IMR-90 (cell line): ENCODE measurements around the gene SLC2A13. TPM values are rescaled to one million over a fixed set of nuclear protein-coding genes. Genes with fewer than 3 reads are reported as not detected.

Experiments
- ATAC-seq: fragments of 200-7000 bp; cut with Tn5 transposase; 2 replicates; pipeline ENCODE4 v1.9.1; 2020; ENCODE audit warnings: low read depth, mild to moderate bottlenecking, moderate library complexity
- BruUV-seq: library from RNA; stranded (reverse); fragments of 400-500 nt; replicated peaks from 2 replicates; lab custom pipeline; 2021; lab: Mats Ljungman, UMichigan
- CTCF ChIA-PET: fragments of 300-600 bp; formaldehyde crosslinking; extraction: SDS; loops from one replicate; lab custom pipeline; 2021; ENCODE audit warnings: antibody characterized with exemption; lab: Yijun Ruan, JAX
- POLR2A ChIA-PET: fragments of 300-600 bp; sonication (Branson Sonifier 250); formaldehyde crosslinking; loops from one replicate; lab custom pipeline; 2022; ENCODE audit warnings: antibody characterized with exemption; ENCODE audit not compliant: unreplicated experiment; lab: Charles Lee
- DNase-seq: peaks from one replicate; pipeline ENCODE4 v3.0.0; 2013
- H2AFZ ChIP-seq: replicated peaks from 2 replicates; pipeline ENCODE3; 2013; ENCODE audit warnings: low read length, mild to moderate bottlenecking; ENCODE audit not compliant: poor library complexity
- H2AK5ac ChIP-seq: 2 replicates; pipeline ENCODE4 v1.6.1; 2013; ENCODE audit warnings: low read depth, low read length, inconsistent platforms
- H2AK9ac ChIP-seq: replicated peaks from 2 replicates; pipeline ENCODE3; 2013; ENCODE audit warnings: mild to moderate bottlenecking, low read depth, low read length, moderate library complexity; ENCODE audit not compliant: poor library complexity
- H2BK120ac ChIP-seq: 2 replicates; pipeline ENCODE4 v1.6.1; 2013; ENCODE audit warnings: low read depth, low read length, inconsistent platforms
- H2BK15ac ChIP-seq: 3 replicates; pipeline ENCODE4 v1.6.1; 2013; ENCODE audit warnings: low read depth, low read length, inconsistent platforms
- H2BK20ac ChIP-seq: 2 replicates; pipeline ENCODE4 v1.6.1; 2013; ENCODE audit warnings: low read depth, mild to moderate bottlenecking, inconsistent platforms, low read length, moderate library complexity
- H2BK5ac ChIP-seq: 2 replicates; pipeline ENCODE4 v1.6.1; 2013; ENCODE audit warnings: mild to moderate bottlenecking, low read depth, low read length, inconsistent platforms; ENCODE audit not compliant: poor library complexity, severe bottlenecking
- H3K14ac ChIP-seq: replicated peaks from 2 replicates; pipeline ENCODE4 v1.6.1; 2013; ENCODE audit warnings: low read depth, low read length, inconsistent platforms
- H3K18ac ChIP-seq: 2 replicates; pipeline ENCODE4 v1.6.1; 2013; ENCODE audit warnings: low read depth, low read length, control low read depth
- H3K23ac ChIP-seq: 2 replicates; pipeline ENCODE4 v1.6.1; 2013; ENCODE audit warnings: low read depth, low read length, inconsistent platforms
- H3K27ac ChIP-seq: 2 replicates; pipeline ENCODE4 v1.5.1; 2013; ENCODE audit warnings: mild to moderate bottlenecking, control low read depth, low read length; ENCODE audit not compliant: insufficient read depth
- H3K27me3 ChIP-seq: 2 replicates; pipeline ENCODE4 v1.6.1; 2013; ENCODE audit warnings: low read length; ENCODE audit not compliant: control insufficient read depth, insufficient read depth
- H3K36me3 ChIP-seq: 2 replicates; pipeline ENCODE4 v1.6.1; 2013; ENCODE audit warnings: low read length, mixed read lengths; ENCODE audit not compliant: control insufficient read depth, insufficient read depth
- H3K4ac ChIP-seq: 2 replicates; pipeline ENCODE4 v1.6.1; 2013; ENCODE audit warnings: low read depth, low read length, inconsistent platforms
- H3K4me1 ChIP-seq: 2 replicates; pipeline ENCODE4 v1.6.1; 2013; ENCODE audit warnings: low read length, mixed read lengths; ENCODE audit not compliant: control insufficient read depth, insufficient read depth
- H3K4me2 ChIP-seq: 2 replicates; pipeline ENCODE4 v1.6.1; 2013; ENCODE audit warnings: low read depth, mild to moderate bottlenecking, control low read depth, low read length, moderate library complexity
- H3K4me3 ChIP-seq: 2 replicates; pipeline ENCODE4 v1.5.1; 2013; ENCODE audit warnings: low read depth, mild to moderate bottlenecking, control low read depth, low read length, moderate library complexity; ENCODE audit not compliant: insufficient read depth
- H3K56ac ChIP-seq: 2 replicates; pipeline ENCODE4 v1.6.1; 2013; ENCODE audit warnings: low read length, inconsistent platforms; ENCODE audit not compliant: insufficient read depth; ENCODE audit errors: extremely low read depth
- H3K79me1 ChIP-seq, 2 experiments: 2 replicates each; pipeline ENCODE4 v1.6.1; 2013; ENCODE audit warnings: low read length in 2 of 2, inconsistent platforms in 1 of 2, low read depth in 1 of 2
- H3K9ac ChIP-seq: 2 replicates; pipeline ENCODE4 v1.6.1; 2013; ENCODE audit warnings: low read depth, low read length, control low read depth
- H3K9me1 ChIP-seq: 2 replicates; pipeline ENCODE4 v1.6.1; 2013; ENCODE audit warnings: low read length, inconsistent platforms; ENCODE audit not compliant: insufficient read depth
- H3K9me3 ChIP-seq: 2 replicates; pipeline ENCODE4 v1.6.1; 2013; ENCODE audit warnings: low read length; ENCODE audit not compliant: control insufficient read depth, insufficient read depth
- H4K20me1 ChIP-seq: 2 replicates; pipeline ENCODE4 v1.6.1; 2013; ENCODE audit warnings: low read length, inconsistent platforms; ENCODE audit not compliant: insufficient read depth
- H4K5ac ChIP-seq: 2 replicates; pipeline ENCODE4 v1.6.1; 2013; ENCODE audit warnings: mild to moderate bottlenecking, low read depth, low read length, control low read depth
- H4K8ac ChIP-seq, 2 experiments: 2 replicates each; pipeline ENCODE4 v1.6.1; 2013; ENCODE audit warnings: low read depth in 2 of 2, low read length in 2 of 2, control low read depth in 1 of 2, inconsistent platforms in 1 of 2
- H4K91ac ChIP-seq: 2 replicates; pipeline ENCODE4 v1.6.1; 2013; ENCODE audit warnings: low read depth, low read length, inconsistent platforms; ENCODE audit not compliant: insufficient read depth
- BHLHE40 ChIP-seq: fragments of 150-350 bp; IDR thresholded peaks from 2 replicates; pipeline ENCODE4 v1.6.1; 2016; ENCODE audit warnings: mild to moderate bottlenecking, low read depth, low read length
- CEBPB ChIP-seq: IDR thresholded peaks from 2 replicates; pipeline ENCODE4 v1.6.1; 2012; ENCODE audit warnings: low read depth, low read length, improper control_type of control experiment
- CHD1 ChIP-seq: IDR thresholded peaks from 2 replicates; pipeline ENCODE4 v1.6.1; 2012; ENCODE audit warnings: low read depth, low read length, improper control_type of control experiment
- MXI1 ChIP-seq: IDR thresholded peaks from 2 replicates; pipeline ENCODE4 v1.6.1; 2012; ENCODE audit warnings: low read depth, mild to moderate bottlenecking, low read length, moderate library complexity, borderline replicate concordance
- NFE2L2 ChIP-seq: fragments of 150-350 bp; IDR thresholded peaks from 2 replicates; pipeline ENCODE4 v1.6.1; 2016; ENCODE audit warnings: low read depth, mild to moderate bottlenecking, low read length
- RCOR1 ChIP-seq: IDR thresholded peaks from 2 replicates; pipeline ENCODE4 v1.6.1; 2012; ENCODE audit warnings: mild to moderate bottlenecking, low read length, improper control_type of control experiment; ENCODE audit not compliant: insufficient replicate concordance
- RFX5 ChIP-seq: IDR thresholded peaks from 2 replicates; pipeline ENCODE4 v1.8.0; 2012; ENCODE audit warnings: low read depth, mild to moderate bottlenecking, low read length, moderate library complexity
- WGBS, 2 experiments: methylation state at CpG; one replicate each; pipeline versions ENCODE4 v1.1.5 to v1.1.7; 2013; ENCODE audit warnings: missing lambda C conversion rate in 2 of 2; ENCODE audit not compliant: insufficient read length in 1 of 2; ENCODE audit errors: extremely low coverage in 2 of 2; 5-methylcytosine and 5-hydroxymethylcytosine counted together
- dilution Hi-C: fragments of 300-500 bp; cut with HindIII; formaldehyde crosslinking; loops from one replicate; pipeline ENCODE4 v1.14.3; 2018; ENCODE audit warnings: low sequenced_read_pairs; ENCODE audit not compliant: unreplicated experiment
- in situ Hi-C: fragments of 300-500 bp; cut with MboI; formaldehyde crosslinking; loops from 3 replicates; pipeline ENCODE4 v1.14.3; 2019; ENCODE audit warnings: low sequenced_read_pairs, inconsistent platforms, mixed read lengths
- intact Hi-C: fragments of 100-400 bp; cut with micrococcal nuclease; formaldehyde crosslinking; loops from 2 replicates; pipeline ENCODE4 v1.10.0; 2022
- polyA plus RNA-seq, 3 experiments: library from polyadenylated mRNA; depleted of rRNA; stranded (reverse); fragments of >200 nt; gene quantifications; 2 replicates each; pipeline ENCODE4 v1.2.3, GENCODE V29; 2012; ENCODE audit warnings: low replicate concordance in 1 of 3
- total RNA-seq: library from RNA; depleted of rRNA; stranded (reverse); fragments of >200 nt; gene quantifications from 2 replicates; pipeline ENCODE4 v1.2.3, GENCODE V29; 2012

The SLC2A13 gene
- total and polyA plus RNA-seq, 2 of the 4 experiments (the other 2 are of a cell fraction) = 1.5 to 3.9 TPM

- Histone ChIP-seq H3K56ac (no peak overlapping the region), H2AK5ac (no peak overlapping the region), H3K27ac (no peak overlapping the region), H2BK5ac (no peak overlapping the region), H3K79me1 (no peaks in the 10 kb centered on the region), H3K9me3 (no peaks in the 10 kb centered on the region), H3K36me3 (no peaks in the 10 kb centered on the region), H3K4me2 (no peak overlapping the region), H3K9me1 (no peaks in the 10 kb centered on the region), H4K8ac (no peak overlapping the region), H2BK20ac (no peak overlapping the region), H4K5ac (no peak overlapping the region), H3K18ac (no peak overlapping the region), H3K4ac (no peak overlapping the region), H4K20me1 (no peaks in the 10 kb centered on the region), H3K9ac (no peak overlapping the region), H2BK120ac (no peak overlapping the region), H3K23ac (no peak overlapping the region), H3K4me1 (no peaks in the 10 kb centered on the region), H2BK15ac (no peak overlapping the region), H3K4me3 (no peak overlapping the region), H4K91ac (no peak overlapping the region), H2AFZ (no peak overlapping the region), H3K14ac (no peak overlapping the region), H3K27me3 (no peaks in the 10 kb centered on the region), H2AK9ac (no peak overlapping the region)
- DNase-seq (no peak), ATAC-seq (no peak)
- WGBS, 2 experiments = no CpG with 5 or more reads among the region's 3 CpGs
- CTCF ChIA-PET = interaction anchor here (0.6 kb wide), 1 partner anchor 613 kb away, joined by 5 read pairs; no protein-coding TSS in a partner anchor
- POLR2A ChIA-PET = no interaction called here
- intact Hi-C loops (no loop called here), in situ Hi-C loops (no loop called here), dilution Hi-C loops (no loop called here)
- no TSS peak for BruUV-seq
- no peak for TF ChIP-seq MXI1
- no peak for TF ChIP-seq CHD1
- TF ChIP-seq RCOR1 = no peak
- TF ChIP-seq BHLHE40 = no peak
- no peak for TF ChIP-seq RFX5
- no peak for TF ChIP-seq CEBPB
- no peak for TF ChIP-seq NFE2L2
Observed at GRCh38 chr12:39886106-39886505, 219.8 kb downstream of the SLC2A13 start.
